Prostate gland (tissue), 2 donors: ENCODE data around the gene OPTC. TPM values are rescaled to one million over a fixed set of nuclear protein-coding genes. Genes with fewer than 3 reads are reported as not detected.

ENCODE experiments used
- DNase-seq: peaks from one replicate; pipeline ENCODE4 v3.0.0-alpha.2; 2019; ENCODE audit warnings: low spot score
- H3K27ac ChIP-seq, 2 donors: fragments of 200-600 bp; sonication (generic); 2 replicates each; pipeline ENCODE4 v1.5.1; 2017 to 2019
- H3K27me3 ChIP-seq: fragments of 200-600 bp; sonication (generic); replicated peaks from 2 replicates; pipeline ENCODE4 v1.5.1; 2019; ENCODE audit not compliant: insufficient read depth
- H3K36me3 ChIP-seq, 2 donors: fragments of 200-600 bp; sonication (generic); 1 replicate in 1 of 2; 2 replicates in 1 of 2; pipeline versions ENCODE4 v1.5.1 to v1.8.1; 2017 to 2019
- H3K4me1 ChIP-seq: fragments of 200-600 bp; sonication (generic); replicated peaks from 2 replicates; pipeline ENCODE4 v1.5.1; 2019
- H3K4me3 ChIP-seq, 2 donors: fragments of 200-600 bp; sonication (generic); 2 replicates each; pipeline ENCODE4 v1.5.1; 2017 to 2019
- H3K9me3 ChIP-seq: fragments of 200-600 bp; sonication (generic); 2 replicates; pipeline ENCODE4 v1.5.1; 2017
- POLR2A ChIP-seq: fragments of 450-650 bp; IDR thresholded peaks from one replicate; pipeline ENCODE4 v1.6.1; 2016; ENCODE audit warnings: antibody characterized with exemption, mild to moderate bottlenecking
- POLR2AphosphoS5 ChIP-seq: sonication (generic); formaldehyde crosslinking; IDR thresholded peaks from one replicate; pipeline ENCODE4 v1.6.1; 2017; ENCODE audit warnings: antibody characterized with exemption
- WGBS: methylation state at CpG from one replicate; pipeline ENCODE4 v1.1.5; 2018; 5-methylcytosine and 5-hydroxymethylcytosine counted together
- intact Hi-C: fragments of 100-400 bp; cut with DNase I; formaldehyde crosslinking; loops from one replicate; pipeline ENCODE4 v1.14.2; 2022
- total RNA-seq, 2 donors: library from RNA; depleted of rRNA; stranded (reverse); fragments of >200 nt; gene quantifications; one replicate each; pipeline ENCODE4 v1.1.0, GENCODE V29; 2016
- TF ChIP-seq, protein P1 (sequence below), 4 experiments: fragments of 200-600 bp in 2 of 4; fragments of 450-650 bp in 2 of 4; sonication (generic) in 2 of 4; IDR thresholded peaks; 1 replicate in 3 of 4; 2 replicates in 1 of 4; pipeline ENCODE4 v1.5.1; 2016 to 2019; ENCODE audit warnings: antibody characterized with exemption in 4 of 4, mild to moderate bottlenecking in 2 of 4, moderate library complexity in 2 of 4

OPTC gene
- total RNA-seq, 2 donors from 2014 or later, result not detected

DNA sequence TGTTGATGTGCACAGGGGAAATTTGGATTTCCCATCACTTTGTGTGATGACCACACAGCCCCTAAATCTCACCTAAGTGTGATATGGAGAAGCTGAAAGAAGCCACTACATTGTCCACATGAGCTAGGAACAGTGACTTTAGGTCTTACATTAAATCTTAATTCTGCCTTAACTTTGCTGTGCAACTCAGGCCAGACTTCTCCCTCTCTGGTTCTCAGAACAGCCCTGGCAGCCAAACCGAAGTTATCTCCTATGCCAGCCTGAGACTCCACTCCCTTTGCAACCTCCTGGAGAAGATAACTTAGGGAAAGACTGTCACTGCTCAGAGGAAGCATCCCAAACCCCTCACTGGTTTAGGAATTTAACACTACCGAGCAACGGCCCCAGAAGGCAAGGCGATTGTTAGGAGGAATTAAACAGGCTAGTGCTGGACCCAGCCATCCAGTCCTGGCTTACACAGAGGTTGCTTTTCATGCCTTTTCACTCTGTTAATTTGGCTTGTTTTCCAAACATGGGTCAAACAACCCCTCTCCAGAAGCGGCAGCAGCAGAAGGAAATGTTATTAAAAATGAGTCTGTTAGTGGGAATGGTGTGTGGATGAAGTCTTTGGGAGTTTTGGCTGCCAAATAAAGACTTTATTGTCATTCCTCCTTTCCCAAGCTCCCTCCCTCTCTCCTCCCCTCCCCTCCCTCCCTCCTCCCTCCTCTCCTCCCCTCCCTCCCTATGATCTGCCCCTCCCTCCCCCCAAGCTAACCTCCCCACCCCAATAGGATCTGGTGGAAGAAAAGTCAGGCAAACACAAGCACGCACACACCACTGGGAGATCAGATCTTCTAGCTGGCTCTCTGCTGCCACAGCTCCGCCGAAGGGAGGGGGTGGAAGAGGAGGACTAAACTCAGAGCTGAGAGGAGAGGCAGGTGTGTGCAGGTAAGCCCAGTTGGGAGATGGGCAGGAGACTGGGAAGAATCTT lies 18.7 kb upstream of the OPTC start, which contains the start of gene PRELP:
TSS of gene PRELP (plus strand) at position 795 of the 970 bp plus-strand sequence. CDS start 7,379 bp downstream, outside the sequence.
- H3K4me3 ChIP-seq, result peak within 1 kb of the TSS; percentile 15 to 26
- peak; percentile 57 for DNase-seq
- 9% methylated on average over 8 of the region's 8 CpGs for WGBS
- intact Hi-C loops, result no loop called here
- H3K9me3 ChIP-seq, result no peaks in the 10 kb centered on the region
- H3K36me3 ChIP-seq, result no peaks in the 10 kb centered on the region
- H3K27ac ChIP-seq, result peak within 1 kb of the TSS; percentile 67 to 78
- H3K4me1 ChIP-seq, result no peaks in the 10 kb centered on the region
- no peaks in the 10 kb centered on the region for H3K27me3 ChIP-seq
- TF ChIP-seq POLR2A, result no peak
- peak; percentile 51 for TF ChIP-seq POLR2AphosphoS5

DNA sequence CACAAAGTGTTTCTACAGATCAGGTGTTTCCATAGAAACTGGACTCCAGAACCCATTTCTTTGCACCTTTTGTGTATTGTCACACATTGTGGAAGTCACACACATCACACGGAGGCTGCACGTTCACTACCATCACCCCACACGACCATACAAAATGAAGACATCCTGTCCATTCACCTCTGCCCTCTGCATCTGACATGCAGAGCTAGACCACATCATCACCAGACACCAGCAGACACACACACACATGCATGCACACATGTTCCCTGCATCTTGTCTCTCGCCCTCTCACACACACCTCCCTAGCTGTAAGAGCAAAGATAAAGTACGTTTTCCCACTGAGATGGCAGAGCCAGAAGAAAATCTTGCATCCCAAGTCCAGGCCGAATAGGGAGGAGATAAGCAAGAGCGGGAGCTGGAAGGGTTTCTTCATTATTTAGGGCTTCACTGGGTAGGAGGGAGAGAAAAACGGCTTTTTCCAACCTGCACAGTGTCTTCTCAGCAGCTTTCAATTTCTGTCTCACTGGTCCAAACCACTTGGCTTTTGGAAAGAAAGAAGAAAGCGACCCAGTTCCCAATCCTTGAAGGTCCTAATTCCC lies 17.6 kb upstream of the OPTC start:
- intact Hi-C loops, result no loop called here
- peak overlapping the region; percentile 67 to 78 for H3K27ac ChIP-seq
- H3K36me3 ChIP-seq, result no peaks in the 10 kb centered on the region
- no peaks in the 10 kb centered on the region for H3K27me3 ChIP-seq
- H3K4me1 ChIP-seq, result no peaks in the 10 kb centered on the region
- peak overlapping the region; percentile 15 to 26 for H3K4me3 ChIP-seq
- no peaks in the 10 kb centered on the region for H3K9me3 ChIP-seq
- TF ChIP-seq POLR2A, result no peak
- TF ChIP-seq, protein P1, sequence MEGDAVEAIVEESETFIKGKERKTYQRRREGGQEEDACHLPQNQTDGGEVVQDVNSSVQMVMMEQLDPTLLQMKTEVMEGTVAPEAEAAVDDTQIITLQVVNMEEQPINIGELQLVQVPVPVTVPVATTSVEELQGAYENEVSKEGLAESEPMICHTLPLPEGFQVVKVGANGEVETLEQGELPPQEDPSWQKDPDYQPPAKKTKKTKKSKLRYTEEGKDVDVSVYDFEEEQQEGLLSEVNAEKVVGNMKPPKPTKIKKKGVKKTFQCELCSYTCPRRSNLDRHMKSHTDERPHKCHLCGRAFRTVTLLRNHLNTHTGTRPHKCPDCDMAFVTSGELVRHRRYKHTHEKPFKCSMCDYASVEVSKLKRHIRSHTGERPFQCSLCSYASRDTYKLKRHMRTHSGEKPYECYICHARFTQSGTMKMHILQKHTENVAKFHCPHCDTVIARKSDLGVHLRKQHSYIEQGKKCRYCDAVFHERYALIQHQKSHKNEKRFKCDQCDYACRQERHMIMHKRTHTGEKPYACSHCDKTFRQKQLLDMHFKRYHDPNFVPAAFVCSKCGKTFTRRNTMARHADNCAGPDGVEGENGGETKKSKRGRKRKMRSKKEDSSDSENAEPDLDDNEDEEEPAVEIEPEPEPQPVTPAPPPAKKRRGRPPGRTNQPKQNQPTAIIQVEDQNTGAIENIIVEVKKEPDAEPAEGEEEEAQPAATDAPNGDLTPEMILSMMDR (IDR thresholded peaks at IDR 0.05), result no peak
- TF ChIP-seq POLR2AphosphoS5, result no peak
- 42% methylated on average over 9 of the region's 9 CpGs for WGBS
- DNase-seq, result no peak

GRCh38 chr1:203477748-203478147 lies 16.2 kb upstream of the OPTC start:
- peak overlapping the region; percentile 9 to 26 for H3K4me3 ChIP-seq
- H3K27me3 ChIP-seq, result no peaks in the 10 kb centered on the region
- intact Hi-C loops, result no loop called here
- H3K27ac ChIP-seq, result peak overlapping the region; percentile 67 to 78
- no peaks in the 10 kb centered on the region for H3K36me3 ChIP-seq
- no peaks in the 10 kb centered on the region for H3K4me1 ChIP-seq
- no peak for DNase-seq
- 83% methylated on average over 3 of the region's 3 CpGs for WGBS
- TF ChIP-seq, protein P1 (IDR thresholded peaks at IDR 0.05), result no peak
- no peak for TF ChIP-seq POLR2A
- TF ChIP-seq POLR2AphosphoS5, result no peak
- H3K9me3 ChIP-seq, result no peaks in the 10 kb centered on the region

- intact Hi-C loops, result no loop called here
- Histone ChIP-seq H3K4me1 (no peaks in the 10 kb centered on the region), H3K9me3 (no peaks in the 10 kb centered on the region), H3K27me3 (no peaks in the 10 kb centered on the region), H3K27ac (peak overlapping the region; percentile 67 to 78), H3K4me3 (no peak overlapping the region), H3K36me3 (no peaks in the 10 kb centered on the region)
- TF ChIP-seq, protein P1 (IDR thresholded peaks at IDR 0.05), result no peak
- TF ChIP-seq POLR2A, result no peak
- no peak for TF ChIP-seq POLR2AphosphoS5
- 71% methylated on average over 3 of the region's 3 CpGs for whole genome bisulfite sequencing
- no peak for DNase-seq
Observed at GRCh38 chr1:203478231-203478630, 15.7 kb upstream of the OPTC start.

DNA sequence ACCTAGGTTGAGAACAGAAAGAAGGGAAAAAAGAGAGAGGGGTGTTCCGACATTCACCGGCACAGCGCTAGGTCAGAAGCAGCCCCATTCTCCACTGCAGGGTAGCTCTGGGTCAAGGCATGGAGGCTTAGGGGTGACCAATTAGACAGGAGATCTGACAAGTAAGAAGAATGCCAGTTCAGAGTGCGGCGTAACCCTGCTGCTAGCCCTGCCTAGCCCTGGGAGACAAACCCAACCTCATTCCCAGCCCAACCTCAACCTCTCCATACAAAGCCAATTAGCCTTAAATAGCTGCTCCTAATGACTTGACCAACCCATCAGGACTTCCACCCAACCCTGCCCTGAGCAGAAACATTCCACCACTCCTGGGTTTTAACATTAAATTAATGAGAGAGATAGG lies 15.0 kb upstream of the OPTC start:
- H3K36me3 ChIP-seq, result no peaks in the 10 kb centered on the region
- DNase-seq, result no peak
- intact Hi-C loops, result no loop called here
- peak overlapping the region; percentile 67 to 78 for H3K27ac ChIP-seq
- WGBS, result 87% methylated on average over 5 of the region's 5 CpGs
- H3K9me3 ChIP-seq, result no peaks in the 10 kb centered on the region
- TF ChIP-seq POLR2A, result no peak
- TF ChIP-seq POLR2AphosphoS5, result no peak
- TF ChIP-seq, protein P1 (IDR thresholded peaks at IDR 0.05), result no peak
- H3K4me3 ChIP-seq, result no peak overlapping the region
- no peaks in the 10 kb centered on the region for H3K27me3 ChIP-seq
- no peaks in the 10 kb centered on the region for H3K4me1 ChIP-seq
